Astrocyte of the spinal cord (primary cell): ENCODE measurements around the gene ATP2B2.

Experiments
- DNase-seq: peaks from one replicate; pipeline ENCODE4 v3.0.0; 2011; ENCODE audit warnings: low read depth, low spot score
- H3K4me3 ChIP-seq: 2 replicates; pipeline ENCODE4 v1.5.1; 2011; ENCODE audit warnings: low read depth, mild to moderate bottlenecking, low read length, moderate library complexity
- CTCF ChIP-seq: IDR thresholded peaks from 2 replicates; pipeline ENCODE4 v1.5.1; 2012; ENCODE audit warnings: low read depth, mild to moderate bottlenecking, low read length, inconsistent platforms
- in situ Hi-C: cut with HindIII; loops from 2 replicates; pipeline ENCODE4 v1.10.0; 2017; ENCODE audit warnings: low sequenced_read_pairs

Gene ATP2B2

GRCh38 chr3:10531031-10531430 lies 25.6 kb upstream of the ATP2B2 start:
- no peak overlapping the region for H3K4me3 ChIP-seq
- DNase-seq, result no peak
- in situ Hi-C loops, result no loop called here
- TF ChIP-seq CTCF, result no peak

GRCh38 chr3:10530241-10530640 lies 24.9 kb upstream of the ATP2B2 start:
- in situ Hi-C loops, result no loop called here
- no peak for TF ChIP-seq CTCF

GRCh38 chr3:10529809-10530208 lies 24.4 kb upstream of the ATP2B2 start:
- no peak for DNase-seq
- H3K4me3 ChIP-seq, result no peak overlapping the region
- in situ Hi-C loops, result no loop called here
- TF ChIP-seq CTCF, result no peak

More at GRCh38 chr3:10530241-10530640, 24.9 kb upstream of the ATP2B2 start:
- H3K4me3 ChIP-seq, result no peak overlapping the region
- DNase-seq, result no peak

- in situ Hi-C loops, result no loop called here
- DNase-seq, result no peak
- no peak overlapping the region for H3K4me3 ChIP-seq
- no peak for TF ChIP-seq CTCF
These were observed 22.7 kb upstream of the ATP2B2 start for GRCh38 chr3:10528046-10528445.

- no peak for DNase-seq
- in situ Hi-C loops, result no loop called here
- H3K4me3 ChIP-seq, result no peak overlapping the region
- no peak for TF ChIP-seq CTCF
These were observed 22.1 kb upstream of the ATP2B2 start for GRCh38 chr3:10527295-10528001.

GRCh38 chr3:10526366-10526765 lies 21.0 kb upstream of the ATP2B2 start:
- in situ Hi-C loops, result no loop called here
- no peak overlapping the region for H3K4me3 ChIP-seq
- no peak for TF ChIP-seq CTCF
- DNase-seq, result no peak
